Endodermal cell (in vitro differentiated cells): Measurements from ENCODE around the gene SSBP2. TPM values are rescaled to one million over a fixed set of nuclear protein-coding genes. Genes with fewer than 3 reads are reported as not detected.

Source experiments
- DNase-seq: peaks from one replicate; pipeline ENCODE4 v3.0.0-alpha.2; 2017
- H3K27ac ChIP-seq: 2 replicates; pipeline ENCODE4 v1.5.1; 2013; ENCODE audit warnings: mild to moderate bottlenecking, low read depth, low read length, moderate library complexity
- H3K27me3 ChIP-seq: 2 replicates; pipeline ENCODE4 v1.6.1; 2013; ENCODE audit warnings: mild to moderate bottlenecking, low read length, moderate library complexity; ENCODE audit not compliant: insufficient read depth, control insufficient read depth, poor library complexity, severe bottlenecking
- H3K36me3 ChIP-seq: 2 replicates; pipeline ENCODE4 v1.7.0; 2013; ENCODE audit warnings: mild to moderate bottlenecking, low read length, moderate library complexity; ENCODE audit not compliant: control insufficient read depth, insufficient read depth
- H3K4me1 ChIP-seq: one replicate; pipeline ENCODE4 v1.7.0; 2013; ENCODE audit warnings: low read length; ENCODE audit not compliant: control insufficient read depth, insufficient read depth
- H3K4me3 ChIP-seq: 2 replicates; pipeline ENCODE4 v1.5.1; 2013; ENCODE audit warnings: mild to moderate bottlenecking, low read length, moderate library complexity
- H3K9ac ChIP-seq: 2 replicates; pipeline ENCODE4 v1.6.1; 2013; ENCODE audit warnings: mild to moderate bottlenecking, low read length, moderate library complexity; ENCODE audit not compliant: poor library complexity, severe bottlenecking; ENCODE audit errors: extremely low read depth
- H3K9me3 ChIP-seq: 2 replicates; pipeline ENCODE4 v1.6.1; 2013; ENCODE audit warnings: mild to moderate bottlenecking, low read length, moderate library complexity; ENCODE audit not compliant: control insufficient read depth
- H3K27ac Mint-ChIP-seq: 2 replicates; pipeline ENCODE4 v1.8.0; 2020; ENCODE audit warnings: mixed read lengths
- H3K27me3 Mint-ChIP-seq: 2 replicates; pipeline ENCODE4 v1.8.0; 2021; ENCODE audit warnings: mild to moderate bottlenecking, mixed read lengths; ENCODE audit not compliant: insufficient read depth
- H3K36me3 Mint-ChIP-seq: 2 replicates; pipeline ENCODE4 v1.8.0; 2020; ENCODE audit warnings: low read depth, mixed read lengths
- H3K4me1 Mint-ChIP-seq: 2 replicates; pipeline ENCODE4 v1.8.0; 2020; ENCODE audit warnings: mixed read lengths
- H3K4me3 Mint-ChIP-seq: 2 replicates; pipeline ENCODE4 v1.8.0; 2020; ENCODE audit warnings: mild to moderate bottlenecking, moderate library complexity, mixed read lengths
- H3K9me3 Mint-ChIP-seq: 2 replicates; pipeline ENCODE4 v1.8.0; 2020; ENCODE audit warnings: mild to moderate bottlenecking, mixed read lengths
- WGBS, 2 experiments: methylation state at CpG; one replicate each; pipeline versions ENCODE4 v1.1.5 to v1.1.7; 2013; ENCODE audit warnings: missing lambda C conversion rate in 2 of 2, mixed read lengths in 1 of 2; ENCODE audit not compliant: insufficient coverage in 1 of 2, insufficient read length in 1 of 2; 5-methylcytosine and 5-hydroxymethylcytosine counted together
- long read RNA-seq, 4 experiments: library from polyadenylated mRNA in 2 of 4; library from RNA in 1 of 4; library from capped mRNA in 1 of 4; stranded (forward) in 3 of 4; unstranded in 1 of 4; transcript quantifications; one replicate each; pipeline ENCODE4 v2.0.0, GENCODE V29; 2020 to 2021; ENCODE audit warnings: inconsistent platforms in 1 of 4
- polyA plus RNA-seq, 2 experiments: library from polyadenylated mRNA; stranded (reverse); fragments of 50-300 nt; gene quantifications; one replicate each; pipeline ENCODE4 v1.2.3, GENCODE V29; 2013
- total RNA-seq, 2 donors: library from RNA; stranded (reverse); fragmentation: NEBNext Ultra II Directional in 1 of 2; extraction: Animal tissue kit (Norgen Biotek cat#: 25700) in 1 of 2; gene quantifications; 2 replicates in 1 of 2; 3 replicates in 1 of 2; pipeline ENCODE4 v1.2.1, GENCODE V29; 2021
- TF ChIP-seq, protein P1 (sequence below): fragments of 200-600 bp; sonication (generic); conservative IDR thresholded peaks from 2 replicates; pipeline ENCODE4 v1.5.0; 2021; ENCODE audit warnings: antibody characterized with exemption, mild to moderate bottlenecking

Gene SSBP2
- 10 to 100 TPM; 27.5 to 30.2 TPM for total RNA-seq
- 116 TPM for polyA plus RNA-seq (2013, experiment 1 of 2)
- polyA plus RNA-seq (2013, experiment 2 of 2) = 98.4 TPM
- long read RNA-seq, experiment 1, partial matches to known transcripts = 1 of 5 reads
- long read RNA-seq, experiment 1, other reads (novel, unspliced or antisense) = 4 of 5 reads
- long read RNA-seq, experiment 2, full-length matches to known transcripts = 14 of 26 reads
- long read RNA-seq, experiment 2, partial matches to known transcripts = 4 of 26 reads
- long read RNA-seq, experiment 2, other reads (novel, unspliced or antisense) = 8 of 26 reads
- long read RNA-seq, experiment 3, full-length matches to known transcripts = 38 of 82 reads
- long read RNA-seq, experiment 3, partial matches to known transcripts = 4 of 82 reads
- long read RNA-seq, experiment 3, other reads (novel, unspliced or antisense) = 40 of 82 reads
- long read RNA-seq, experiment 4, full-length matches to known transcripts = 16 of 23 reads
- long read RNA-seq, experiment 4, partial matches to known transcripts = 1 of 23 reads
- long read RNA-seq, experiment 4, other reads (novel, unspliced or antisense) = 6 of 23 reads

DNA sequence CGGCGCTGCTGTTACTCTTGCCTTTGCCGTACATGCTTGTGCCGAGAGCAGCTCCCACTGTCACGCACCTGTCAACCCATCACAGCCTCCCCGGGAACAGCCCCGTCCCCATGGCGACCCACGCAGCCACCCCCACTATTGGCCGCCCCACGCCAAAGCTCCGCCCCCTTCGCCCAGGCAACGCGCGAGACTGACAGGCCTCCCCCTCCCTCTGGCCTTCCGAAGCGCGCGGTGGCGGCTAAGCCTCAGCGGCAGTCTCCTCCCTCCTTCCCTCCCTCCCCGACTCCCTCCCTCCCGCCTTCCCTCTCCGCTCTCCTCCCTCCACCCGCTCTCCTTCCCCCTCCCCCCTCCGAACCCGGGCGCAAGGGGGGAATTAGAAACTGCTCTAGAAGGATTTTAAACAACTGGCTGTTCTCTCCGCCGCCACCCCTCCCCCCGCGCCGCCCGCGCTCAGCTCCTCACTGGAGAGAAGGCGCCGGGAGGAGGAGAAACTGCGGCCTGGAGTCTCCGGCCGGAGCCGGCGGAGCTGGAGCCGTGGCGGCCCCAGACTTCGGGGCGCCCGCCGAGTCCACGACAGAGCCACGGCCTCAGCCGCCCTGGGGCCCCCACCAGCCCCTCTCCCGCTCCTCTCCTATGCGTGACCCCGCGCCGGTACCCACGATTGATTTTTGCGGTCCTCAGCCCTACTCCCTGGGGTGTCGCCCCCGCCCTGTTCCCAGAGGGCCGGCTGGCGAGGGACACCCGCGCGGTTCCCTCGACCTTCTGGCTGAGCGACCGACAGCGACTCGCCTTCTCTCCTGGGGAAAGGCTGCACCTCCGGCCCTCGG, at the start of gene SSBP2:
SSBP2 (minus strand) TSS at position 89 of the 827 bp plus-strand sequence; CDS start at position 34, 55 bp downstream.
- H3K4me3 Mint-ChIP-seq = peak within 1 kb of the TSS; percentile 85
- H3K4me1 ChIP-seq = peaks cover 8% of the 10 kb centered on the region
- TF ChIP-seq, protein P1, sequence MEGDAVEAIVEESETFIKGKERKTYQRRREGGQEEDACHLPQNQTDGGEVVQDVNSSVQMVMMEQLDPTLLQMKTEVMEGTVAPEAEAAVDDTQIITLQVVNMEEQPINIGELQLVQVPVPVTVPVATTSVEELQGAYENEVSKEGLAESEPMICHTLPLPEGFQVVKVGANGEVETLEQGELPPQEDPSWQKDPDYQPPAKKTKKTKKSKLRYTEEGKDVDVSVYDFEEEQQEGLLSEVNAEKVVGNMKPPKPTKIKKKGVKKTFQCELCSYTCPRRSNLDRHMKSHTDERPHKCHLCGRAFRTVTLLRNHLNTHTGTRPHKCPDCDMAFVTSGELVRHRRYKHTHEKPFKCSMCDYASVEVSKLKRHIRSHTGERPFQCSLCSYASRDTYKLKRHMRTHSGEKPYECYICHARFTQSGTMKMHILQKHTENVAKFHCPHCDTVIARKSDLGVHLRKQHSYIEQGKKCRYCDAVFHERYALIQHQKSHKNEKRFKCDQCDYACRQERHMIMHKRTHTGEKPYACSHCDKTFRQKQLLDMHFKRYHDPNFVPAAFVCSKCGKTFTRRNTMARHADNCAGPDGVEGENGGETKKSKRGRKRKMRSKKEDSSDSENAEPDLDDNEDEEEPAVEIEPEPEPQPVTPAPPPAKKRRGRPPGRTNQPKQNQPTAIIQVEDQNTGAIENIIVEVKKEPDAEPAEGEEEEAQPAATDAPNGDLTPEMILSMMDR = no peak
- peak within 1 kb of the TSS; percentile 41 for H3K9ac ChIP-seq
- H3K36me3 ChIP-seq = no peaks in the 10 kb centered on the region
- peak within 1 kb of the TSS; percentile 87 for H3K27ac Mint-ChIP-seq
- H3K27me3 Mint-ChIP-seq = peaks cover 20% of the 10 kb centered on the region
- no peaks in the 10 kb centered on the region for H3K9me3 ChIP-seq
- peak; percentile 100 for DNase-seq
- no peaks in the 10 kb centered on the region for H3K36me3 Mint-ChIP-seq
- WGBS, 2 experiments = 0% methylated on average over 19 to 72 of the region's 73 CpGs
- peak within 1 kb of the TSS; percentile 87 for H3K27ac ChIP-seq
- peaks cover 31% of the 10 kb centered on the region for H3K4me1 Mint-ChIP-seq
- peaks cover 17% of the 10 kb centered on the region for H3K27me3 ChIP-seq
- H3K4me3 ChIP-seq = peak within 1 kb of the TSS; percentile 78
- no peaks in the 10 kb centered on the region for H3K9me3 Mint-ChIP-seq

DNA sequence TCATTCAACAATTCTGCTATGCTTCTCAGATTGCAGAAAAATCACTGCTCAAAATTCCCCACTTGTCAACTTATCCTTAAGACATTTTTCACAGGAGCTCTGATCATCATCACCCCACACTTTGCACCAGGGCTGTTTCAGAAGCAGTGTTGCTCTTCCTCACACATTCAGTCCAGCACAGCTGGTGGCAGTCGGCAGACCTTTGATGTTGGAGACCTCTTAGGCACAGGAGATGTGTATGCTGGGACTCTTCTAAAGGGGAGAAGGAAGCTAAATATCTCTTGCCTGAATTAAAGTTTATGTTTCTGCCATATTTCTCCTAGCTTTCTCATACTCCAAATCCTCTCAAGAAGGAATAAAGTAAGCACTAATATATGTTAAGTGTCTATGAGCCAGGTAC, 44.8 kb upstream of the SSBP2 start:
- Mint-ChIP-seq H3K4me3 (no peak overlapping the region), H3K27me3 (no peaks in the 10 kb centered on the region), H3K9me3 (no peaks in the 10 kb centered on the region), H3K36me3 (no peaks in the 10 kb centered on the region), H3K27ac (no peak overlapping the region), H3K4me1 (peaks cover 2% of the 10 kb centered on the region)
- 71% methylated on average over 1 of the region's 1 CpG; no CpG with 5 or more reads in 1 of the 2 experiments for WGBS, 2 experiments
- Histone ChIP-seq H3K9me3 (no peaks in the 10 kb centered on the region), H3K4me3 (no peak overlapping the region), H3K4me1 (no peaks in the 10 kb centered on the region), H3K27me3 (no peaks in the 10 kb centered on the region), H3K27ac (no peak overlapping the region), H3K36me3 (no peaks in the 10 kb centered on the region), H3K9ac (no peak overlapping the region)
- no peak for DNase-seq
- TF ChIP-seq, protein P1 = no peak

- Mint-ChIP-seq H3K27ac (no peak overlapping the region), H3K27me3 (no peaks in the 10 kb centered on the region), H3K9me3 (no peaks in the 10 kb centered on the region), H3K4me1 (peaks cover 2% of the 10 kb centered on the region), H3K36me3 (no peaks in the 10 kb centered on the region), H3K4me3 (no peak overlapping the region)
- no peak for DNase-seq
- no peaks in the 10 kb centered on the region for H3K36me3 ChIP-seq
- TF ChIP-seq, protein P1 = no peak
- H3K9me3 ChIP-seq = no peaks in the 10 kb centered on the region
- H3K4me1 ChIP-seq = no peaks in the 10 kb centered on the region
- WGBS, 2 experiments = 75 to 100% methylated on average over 1 to 3 of the region's 4 CpGs
- no peaks in the 10 kb centered on the region for H3K27me3 ChIP-seq
- no peak overlapping the region for H3K4me3 ChIP-seq
- no peak overlapping the region for H3K27ac ChIP-seq
- H3K9ac ChIP-seq = no peak overlapping the region
Observed at GRCh38 chr5:81794226-81794625, 43.3 kb upstream of the SSBP2 start.
